Measurements from ENCODE around the gene RASL12. TPM values are rescaled to one million over a fixed set of nuclear protein-coding genes. Genes with fewer than 3 reads are reported as not detected.

RASL12 gene
- total and polyA plus RNA-seq, 2 of the 8 experiments (the other 6 are each of a cell fraction or from before 2014, with no cell fraction given), result 9.5 to 10.3 TPM

DNA sequence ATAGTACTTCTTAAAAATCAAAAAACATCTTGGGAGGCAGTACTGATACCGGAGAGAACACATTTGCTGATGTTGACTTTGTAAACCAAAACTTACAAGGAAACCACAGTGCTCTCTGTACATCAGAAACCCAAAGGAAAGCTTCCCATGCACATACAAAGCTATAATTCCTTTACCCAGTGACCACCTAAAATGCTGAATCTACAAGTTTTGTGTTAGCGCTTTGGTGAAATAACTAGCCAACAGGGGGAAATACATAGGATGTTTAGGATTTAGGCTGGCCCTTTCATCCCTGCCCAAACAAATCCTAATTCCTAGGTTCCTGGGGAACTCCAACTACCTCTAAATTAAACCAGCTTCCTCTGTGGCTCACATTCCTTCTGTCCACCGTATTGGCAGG is 62.8 kb downstream of the RASL12 start:
- Histone ChIP-seq H2BK120ac (replicated peaks; ENCODE audit: low read depth, low read length) (no peak overlapping the region), H4K91ac (replicated peaks; ENCODE audit: insufficient read length, low read length) (no peak overlapping the region), H3K4me1 (replicated peaks in 1 of 4; ENCODE audit: control insufficient read depth in 3 of 4, insufficient read depth in 4 of 4, low read length in 3 of 4) (0 out of 7 replicates have a peak, but pooled peaks cover 0 to 3% (median 0%) of the 10 kb centered on the region in 4 experiments), H3K79me2 (ENCODE audit: control insufficient read depth in 1 of 2, insufficient read depth in 2 of 2, low read length in 2 of 2) (no peaks in the 10 kb centered on the region), H2AFZ (ENCODE audit: low read length) (no peak overlapping the region), H2BK20ac (ENCODE audit: low read length) (no peak overlapping the region), H2BK5ac (ENCODE audit: low read depth, low read length) (no peak overlapping the region), H3K79me1 (ENCODE audit: low read depth, low read length) (no peaks in the 10 kb centered on the region), H3K4ac (replicated peaks; ENCODE audit: insufficient read length, low read depth, low read length) (no peak overlapping the region), H2AK5ac (ENCODE audit: low read depth, low read length) (no peak overlapping the region), H2BK15ac (ENCODE audit: low read length) (no peak overlapping the region), H3K4me3 (ENCODE audit: extremely low read depth in 1 of 4, insufficient read depth in 2 of 4, low read depth in 3 of 4, low read length in 4 of 4) (no peak overlapping the region), H4K5ac (ENCODE audit: insufficient read length, low read depth, low read length) (no peak overlapping the region), H3K27me3 (replicated peaks in 1 of 4; ENCODE audit: control insufficient read depth in 3 of 4, extremely low read depth in 1 of 4, insufficient read depth in 3 of 4, low read length in 3 of 4) (no peaks in the 10 kb centered on the region), H3K27ac (ENCODE audit: low read depth, low read length) (no peak overlapping the region), H3K18ac (ENCODE audit: extremely low read depth, low read length) (no peak overlapping the region), H3K23ac (ENCODE audit: insufficient read length) (no peak overlapping the region), H4K20me1 (replicated peaks in 1 of 2; ENCODE audit: control insufficient read depth in 1 of 2, insufficient read depth in 2 of 2, low read length in 2 of 2) (no peaks in the 10 kb centered on the region), H3K56ac (replicated peaks; ENCODE audit: insufficient read length, low read depth, low read length) (no peak overlapping the region), H3K14ac (ENCODE audit: insufficient read length) (no peak overlapping the region), H3K9ac (replicated peaks in 1 of 4; ENCODE audit: extremely low read depth in 1 of 4, low read depth in 3 of 4, low read length in 3 of 4) (no peak overlapping the region), H4K8ac (ENCODE audit: extremely low read depth, insufficient read depth, low read length) (no peak overlapping the region), H3K36me3 (ENCODE audit: control insufficient read depth in 2 of 4, insufficient read depth in 4 of 4, low read length in 3 of 4) (peaks cover 0 to 8% (median 6%) of the 10 kb centered on the region in 4 experiments; a peak in 6 of 8 replicates), H3K4me2 (ENCODE audit: insufficient read depth in 1 of 2, low read depth in 2 of 2, low read length in 2 of 2) (no peak overlapping the region), H3K9me3 (ENCODE audit: insufficient read depth in 2 of 2, low read depth in 1 of 2, low read length in 1 of 2) (no peaks in the 10 kb centered on the region), H3K23me2 (ENCODE audit: low read depth, low read length) (no peaks in the 10 kb centered on the region), H2BK12ac (ENCODE audit: low read depth, low read length) (no peak overlapping the region)
- FAIRE-seq (no peak), DNase-seq (ENCODE audit: low read depth in 1 of 2, low spot score in 2 of 2) (no peak)
- 89% methylated on average over 3 of the region's 3 CpGs; no CpG with 5 or more reads in 1 of the 2 experiments for whole genome bisulfite sequencing, 2 experiments (ENCODE audit: extremely low coverage in 1 of 2, insufficient coverage in 1 of 2, insufficient read length in 1 of 2, insufficient replicate concordance in 2 of 2, low coverage in 1 of 2, low lambda C conversion rate in 2 of 2, missing lambda C conversion rate in 1 of 2)
- CTCF ChIA-PET (ENCODE audit: partially characterized antibody), result interaction anchor here (0.6 to 1.5 kb wide), 3 partner anchors 9 to 128 kb away, joined by 3 read pairs; no protein-coding TSS in a partner anchor
- TF ChIP-seq GTF2F1 (IDR thresholded peaks at IDR 0.05; ENCODE audit: borderline replicate concordance, low read depth, low read length) (no peak), SP1 (IDR thresholded peaks at IDR 0.05; ENCODE audit: low read depth, low read length) (no peak), POU5F1 (IDR thresholded peaks at IDR 0.05; ENCODE audit: low read depth, low read length) (no peak), MAFK (IDR thresholded peaks at IDR 0.05; ENCODE audit: low read depth, low read length) (no peak), RXRA (IDR thresholded peaks at IDR 0.05; ENCODE audit: insufficient read depth, low read depth, low read length) (no peak), TAF1 (IDR thresholded peaks at IDR 0.05; ENCODE audit: low read depth, low read length) (no peak), SRF (IDR thresholded peaks at IDR 0.05; ENCODE audit: low read depth, low read length) (no peak), EGR1 (IDR thresholded peaks at IDR 0.05; ENCODE audit: borderline replicate concordance, low read depth, low read length) (no peak), TCF12 (IDR thresholded peaks at IDR 0.05; ENCODE audit: low read depth, low read length) (no peak), POLR2AphosphoS5 (IDR thresholded peaks at IDR 0.05; ENCODE audit: low read depth, low read length) (no peak), FOSL1 (IDR thresholded peaks at IDR 0.05; ENCODE audit: insufficient read depth, low read depth, low read length) (no peak), ZNF274 (IDR thresholded peaks at IDR 0.05; ENCODE audit: borderline replicate concordance, extremely low read depth, low read length) (no peak), RAD21 (IDR thresholded peaks at IDR 0.05 in 1 of 2, conservative IDR thresholded peaks at IDR 0.05 in 1 of 2; ENCODE audit: low read depth in 2 of 2, low read length in 2 of 2) (no peak), CREB1 (IDR thresholded peaks at IDR 0.05) (no peak), HDAC6 (IDR thresholded peaks at IDR 0.05; ENCODE audit: low read depth, low read length) (no peak)
- POLR2A ChIA-PET (ENCODE audit: partially characterized antibody), result interaction anchor here (0.6 to 1.5 kb wide), 5 partner anchors 8 to 423 kb away, joined by 3 to 4 read pairs (median 3); no protein-coding TSS in a partner anchor
